PC-3 (cell line): ENCODE results near the gene TLCD2.

ENCODE experiments used
- EZH2 ChIP-seq: fragments of 300-600 bp; sonication (generic); IDR thresholded peaks from one replicate; pipeline ENCODE4 v1.6.1; 2017; ENCODE audit warnings: antibody characterized with exemption, mild to moderate bottlenecking, low read length; ENCODE audit not compliant: unreplicated experiment
- TF ChIP-seq, protein P1 (sequence below): fragments of 300-600 bp; sonication (generic); conservative IDR thresholded peaks from 2 replicates; pipeline ENCODE4 v1.5.1; 2017; ENCODE audit warnings: antibody characterized with exemption, low read depth, mild to moderate bottlenecking, low read length

GRCh38 chr17:1697681-1698080 lies 12.5 kb downstream of the TLCD2 start:
- TF ChIP-seq, protein P1, sequence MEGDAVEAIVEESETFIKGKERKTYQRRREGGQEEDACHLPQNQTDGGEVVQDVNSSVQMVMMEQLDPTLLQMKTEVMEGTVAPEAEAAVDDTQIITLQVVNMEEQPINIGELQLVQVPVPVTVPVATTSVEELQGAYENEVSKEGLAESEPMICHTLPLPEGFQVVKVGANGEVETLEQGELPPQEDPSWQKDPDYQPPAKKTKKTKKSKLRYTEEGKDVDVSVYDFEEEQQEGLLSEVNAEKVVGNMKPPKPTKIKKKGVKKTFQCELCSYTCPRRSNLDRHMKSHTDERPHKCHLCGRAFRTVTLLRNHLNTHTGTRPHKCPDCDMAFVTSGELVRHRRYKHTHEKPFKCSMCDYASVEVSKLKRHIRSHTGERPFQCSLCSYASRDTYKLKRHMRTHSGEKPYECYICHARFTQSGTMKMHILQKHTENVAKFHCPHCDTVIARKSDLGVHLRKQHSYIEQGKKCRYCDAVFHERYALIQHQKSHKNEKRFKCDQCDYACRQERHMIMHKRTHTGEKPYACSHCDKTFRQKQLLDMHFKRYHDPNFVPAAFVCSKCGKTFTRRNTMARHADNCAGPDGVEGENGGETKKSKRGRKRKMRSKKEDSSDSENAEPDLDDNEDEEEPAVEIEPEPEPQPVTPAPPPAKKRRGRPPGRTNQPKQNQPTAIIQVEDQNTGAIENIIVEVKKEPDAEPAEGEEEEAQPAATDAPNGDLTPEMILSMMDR, result no peak
- TF ChIP-seq EZH2, result no peak
